ENCODE results near the gene TXLNG. TPM values are rescaled to one million over a fixed set of nuclear protein-coding genes. Genes with fewer than 3 reads are reported as not detected.

The TXLNG gene
- total and polyA plus RNA-seq, 8 donors: 4.7 to 11.3 (median 5.8) TPM

- ATAC-seq (no peak), FAIRE-seq (no peak), DNase-seq (no peak)
- no peaks in the 10 kb centered on the region for H3K9me3 ChIP-seq
- peaks cover 0 to 25% (median 4%) of the 10 kb centered on the region in 4 donors for H3K27me3 ChIP-seq
- intact Hi-C loops (cut with DNase I): no loop called here
- no peak overlapping the region for H3K4me3 ChIP-seq
- WGBS, 2 donors: 17 to 24% methylated on average over 1 of the region's 1 CpG
- H3K36me3 ChIP-seq: no peaks in the 10 kb centered on the region
- no peaks in the 10 kb centered on the region for H3K4me1 ChIP-seq
- no peak for TF ChIP-seq CTCF (IDR thresholded peaks at IDR 0.05)
- H3K27ac ChIP-seq: no peak overlapping the region
Observed at GRCh38 chrX:16876696-16877095, 90.4 kb downstream of the TXLNG start.

GRCh38 chrX:16882169-16882568 is 95.9 kb downstream of the TXLNG start:
- peak; percentile 81 to 86 (median 83) for ATAC-seq
- intact Hi-C loops (cut with DNase I): loop anchor here in 2 of 3 donors (10.0 kb wide), 1 partner anchor 163 kb away; no protein-coding TSS in a partner anchor
- H3K4me1 ChIP-seq: no peaks in the 10 kb centered on the region
- no peak for FAIRE-seq
- TF ChIP-seq CTCF (IDR thresholded peaks at IDR 0.05): no peak
- WGBS, 2 donors: 1 to 17% methylated on average over 7 of the region's 7 CpGs
- H3K27me3 ChIP-seq: peaks cover 0 to 9% (median 6%) of the 10 kb centered on the region in 4 donors
- H3K9me3 ChIP-seq: no peaks in the 10 kb centered on the region
- no peaks in the 10 kb centered on the region for H3K36me3 ChIP-seq
- peak in 4 of 6 donors; percentile 32 to 64 (median 45) for DNase-seq
- peak overlapping the region in 2 of 4 donors; percentile 48 to 70 for H3K27ac ChIP-seq
- peak overlapping the region in 2 of 4 donors; percentile 37 to 39 for H3K4me3 ChIP-seq

GRCh38 chrX:16882702-16883486 is 96.6 kb downstream of the TXLNG start:
- Histone ChIP-seq H3K27me3 (peaks cover 0 to 9% (median 6%) of the 10 kb centered on the region in 4 donors), H3K9me3 (no peaks in the 10 kb centered on the region), H3K4me3 (peak overlapping the region; percentile 7 to 39 (median 28)), H3K36me3 (no peaks in the 10 kb centered on the region), H3K27ac (peak overlapping the region; percentile 5 to 70 (median 36)), H3K4me1 (no peaks in the 10 kb centered on the region)
- intact Hi-C loops (cut with DNase I): loop anchor here in 2 of 3 donors (10.0 kb wide), 1 partner anchor 162 kb away; no protein-coding TSS in a partner anchor
- DNase-seq (peak; percentile 44 to 81 (median 59)), FAIRE-seq (peak; percentile 96), ATAC-seq (peak; percentile 76 to 90 (median 86))
- 0 to 18% methylated on average over 27 of the region's 27 CpGs for WGBS, 2 donors
- TF ChIP-seq CTCF (IDR thresholded peaks at IDR 0.05): peak in 3 of 4 donors; percentile 24 to 43 (median 37)

- Histone ChIP-seq H3K4me1 (no peaks in the 10 kb centered on the region), H3K27me3 (peaks cover 0 to 9% (median 6%) of the 10 kb centered on the region in 4 donors), H3K27ac (peak overlapping the region in 2 of 4 donors; percentile 24 to 70), H3K36me3 (no peaks in the 10 kb centered on the region), H3K4me3 (peak overlapping the region in 1 of 4 donors; percentile 19), H3K9me3 (no peaks in the 10 kb centered on the region)
- 28 to 44% methylated on average over 3 of the region's 3 CpGs for WGBS, 2 donors
- ATAC-seq (no peak), DNase-seq (no peak), FAIRE-seq (no peak)
- no peak for TF ChIP-seq CTCF (IDR thresholded peaks at IDR 0.05)
- intact Hi-C loops (cut with DNase I): loop anchor here in 2 of 3 donors (10.0 kb wide), 1 partner anchor 161 kb away; no protein-coding TSS in a partner anchor
Observed at GRCh38 chrX:16883487-16883804, 97.2 kb downstream of the TXLNG start.

- Histone ChIP-seq H3K36me3 (no peaks in the 10 kb centered on the region), H3K4me3 (no peak overlapping the region), H3K27me3 (peaks cover 0 to 6% (median 4%) of the 10 kb centered on the region in 4 donors), H3K9me3 (no peaks in the 10 kb centered on the region), H3K4me1 (no peaks in the 10 kb centered on the region), H3K27ac (no peak overlapping the region)
- intact Hi-C loops (cut with DNase I): loop anchor here in 2 of 3 donors (10.0 kb wide), 1 partner anchor 159 kb away; no protein-coding TSS in a partner anchor
- ATAC-seq: no peak
- DNase-seq: no peak
- FAIRE-seq: no peak
- 80 to 100% methylated on average over 1 of the region's 1 CpG for WGBS, 2 donors
- no peak for TF ChIP-seq CTCF (IDR thresholded peaks at IDR 0.05)
Observed at GRCh38 chrX:16885628-16886027, 99.4 kb downstream of the TXLNG start.

Data from pancreas (tissue), 10 donors.